ENCODE data around the gene TMEM150C. TPM values are rescaled to one million over a fixed set of nuclear protein-coding genes. Genes with fewer than 3 reads are reported as not detected.

The TMEM150C gene
- total and polyA plus RNA-seq, 11 donors: 6.2 to 22.9 (median 12.6) TPM

- TF ChIP-seq CTCF (IDR thresholded peaks at IDR 0.05): no peak
- TF ChIP-seq POLR2A (IDR thresholded peaks at IDR 0.05): no peak
- intact Hi-C loops (cut with DNase I): no loop called here
These were observed 27.0 kb upstream of the TMEM150C start for GRCh38 chr4:82588771-82589270.

GRCh38 chr4:82587826-82588540 is 26.2 kb upstream of the TMEM150C start:
- H3K4me1 ChIP-seq: no peaks in the 10 kb centered on the region
- no peaks in the 10 kb centered on the region for H3K36me3 ChIP-seq
- H3K4me3 ChIP-seq: no peak overlapping the region
- TF ChIP-seq POLR2A (IDR thresholded peaks at IDR 0.05): no peak
- TF ChIP-seq CTCF (IDR thresholded peaks at IDR 0.05): no peak
- H3K27ac ChIP-seq: no peak overlapping the region
- 75 to 91% (median 78%) methylated on average over 8 of the region's 8 CpGs for WGBS, 4 donors
- ATAC-seq: no peak
- intact Hi-C loops (cut with DNase I): no loop called here
- H3K27me3 ChIP-seq: peaks cover 0 to 4% (median 0%) of the 10 kb centered on the region in 9 donors
- H3K9me3 ChIP-seq: no peaks in the 10 kb centered on the region
- no peak for DNase-seq

More at GRCh38 chr4:82588771-82589270, 27.0 kb upstream of the TMEM150C start:
- Histone ChIP-seq H3K4me3 (no peak overlapping the region), H3K27ac (no peak overlapping the region), H3K9me3 (no peaks in the 10 kb centered on the region), H3K27me3 (peaks cover 0 to 4% (median 0%) of the 10 kb centered on the region in 9 donors), H3K36me3 (no peaks in the 10 kb centered on the region), H3K4me1 (no peaks in the 10 kb centered on the region)
- DNase-seq (no peak), ATAC-seq (no peak)
- WGBS, 4 donors: 88 to 98% (median 93%) methylated on average over 2 of the region's 2 CpGs

GRCh38 chr4:82585690-82586435 is 24.1 kb upstream of the TMEM150C start:
- Histone ChIP-seq H3K9me3 (no peaks in the 10 kb centered on the region), H3K4me3 (no peak overlapping the region), H3K27ac (no peak overlapping the region), H3K4me1 (no peaks in the 10 kb centered on the region), H3K27me3 (no peaks in the 10 kb centered on the region), H3K36me3 (no peaks in the 10 kb centered on the region)
- DNase-seq: no peak
- TF ChIP-seq CTCF (IDR thresholded peaks at IDR 0.05): no peak
- no peak for TF ChIP-seq POLR2A (IDR thresholded peaks at IDR 0.05)
- intact Hi-C loops (cut with DNase I): no loop called here
- 71 to 86% (median 78%) methylated on average over 8 of the region's 8 CpGs for WGBS, 4 donors
- ATAC-seq: no peak

GRCh38 chr4:82584931-82585330 is 23.1 kb upstream of the TMEM150C start:
- Histone ChIP-seq H3K4me1 (no peaks in the 10 kb centered on the region), H3K9me3 (no peaks in the 10 kb centered on the region), H3K27ac (no peak overlapping the region), H3K4me3 (no peak overlapping the region), H3K36me3 (no peaks in the 10 kb centered on the region), H3K27me3 (no peaks in the 10 kb centered on the region)
- no peak for TF ChIP-seq POLR2A (IDR thresholded peaks at IDR 0.05)
- no peak for TF ChIP-seq CTCF (IDR thresholded peaks at IDR 0.05)
- 48 to 58% (median 49%) methylated on average over 3 of the region's 3 CpGs for WGBS, 4 donors
- intact Hi-C loops (cut with DNase I): no loop called here
- DNase-seq (no peak), ATAC-seq (no peak)

All from heart left ventricle (tissue), 16 donors.